GM18505 (cell line): Measurements from ENCODE around the gene RBBP8.

Source experiments
- ATAC-seq: cut with Tn5 transposase; IDR thresholded peaks from one replicate; pipeline ENCODE4 v1.9.1; 2021; ENCODE audit not compliant: unreplicated experiment
- POLR2A ChIP-seq: IDR thresholded peaks from 4 replicates; pipeline ENCODE4 v1.6.1; 2011; ENCODE audit warnings: borderline replicate concordance; ENCODE audit not compliant: insufficient read depth, insufficient read length; ENCODE audit errors: extremely low read depth

RBBP8 gene

GRCh38 chr18:23066504-23067039 is 133.4 kb downstream of the RBBP8 start:
- no peak for TF ChIP-seq POLR2A
- ATAC-seq, result no peak

- TF ChIP-seq POLR2A, result no peak
- ATAC-seq, result no peak
Observed at GRCh38 chr18:23067236-23067635, 134.1 kb downstream of the RBBP8 start.

GRCh38 chr18:23068011-23068410 is 134.9 kb downstream of the RBBP8 start:
- ATAC-seq, result no peak

GRCh38 chr18:23068570-23069310 is 135.6 kb downstream of the RBBP8 start:
- no peak for ATAC-seq

More at GRCh38 chr18:23068011-23068410, 134.9 kb downstream of the RBBP8 start:
- TF ChIP-seq POLR2A, result no peak

GRCh38 chr18:23069481-23069880 is 136.4 kb downstream of the RBBP8 start:
- ATAC-seq, result no peak
- TF ChIP-seq POLR2A, result no peak

More at GRCh38 chr18:23068570-23069310, 135.6 kb downstream of the RBBP8 start:
- TF ChIP-seq POLR2A, result no peak

GRCh38 chr18:23069898-23070297 is 136.8 kb downstream of the RBBP8 start:
- ATAC-seq, result no peak
- no peak for TF ChIP-seq POLR2A

GRCh38 chr18:23071285-23071684 is 138.2 kb downstream of the RBBP8 start:
- peak; percentile 97 for ATAC-seq
- peak; percentile 22 for TF ChIP-seq POLR2A

GRCh38 chr18:23072079-23072478 is 139.0 kb downstream of the RBBP8 start:
- ATAC-seq, result no peak
- TF ChIP-seq POLR2A, result no peak

GRCh38 chr18:23073996-23074606 is 141.0 kb downstream of the RBBP8 start:
- no peak for TF ChIP-seq POLR2A
- no peak for ATAC-seq
